Measurements from ENCODE around the gene CFDP1.

The CFDP1 gene

GRCh38 chr16:75371171-75371570 is 62.1 kb downstream of the CFDP1 start:
- no peak for DNase-seq

GRCh38 chr16:75364286-75364791 is 69.0 kb downstream of the CFDP1 start:
- DNase-seq = no peak

DNA sequence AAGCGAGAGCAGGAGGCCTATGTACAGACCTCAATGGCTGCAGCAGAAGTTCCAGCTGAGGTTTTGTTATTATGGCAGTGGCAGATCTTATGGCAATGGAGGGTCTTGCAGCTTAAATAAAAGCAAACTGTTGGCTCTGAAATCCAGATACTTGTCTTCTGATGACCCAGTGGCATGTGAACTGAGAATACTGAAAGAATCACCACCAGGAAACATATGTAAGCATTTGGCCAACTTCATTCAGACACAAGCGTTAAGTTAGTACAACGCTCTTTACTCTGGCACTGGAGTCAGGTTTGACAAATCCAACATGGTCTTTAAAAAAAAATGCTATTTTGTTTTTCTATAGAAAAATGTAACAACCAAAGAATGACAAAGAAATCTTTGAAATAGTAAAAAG is 70.5 kb downstream of the CFDP1 start:
- DNase-seq = no peak

- no peak for DNase-seq
These were observed 71.4 kb downstream of the CFDP1 start for GRCh38 chr16:75361936-75362335.

- no peak for DNase-seq
These were observed 79.1 kb downstream of the CFDP1 start for GRCh38 chr16:75354170-75354569.

DNA sequence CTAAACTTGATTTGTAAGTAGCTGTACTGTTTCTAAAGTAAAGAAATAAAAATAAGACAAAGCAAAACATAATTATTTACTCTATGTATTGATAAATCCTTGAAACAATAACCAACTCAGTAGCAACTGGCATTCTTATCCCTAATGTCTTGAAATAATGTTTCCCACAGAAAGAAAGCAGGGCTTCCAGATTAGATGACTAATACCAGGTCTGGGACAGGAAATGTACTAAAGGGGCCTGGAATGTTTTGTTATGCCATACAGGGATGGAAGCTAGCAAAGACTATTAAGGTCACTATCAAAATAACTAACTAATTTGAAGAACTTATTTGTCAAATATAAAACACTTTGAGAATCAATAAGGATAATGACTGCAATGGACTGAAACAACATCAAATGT is 82.1 kb downstream of the CFDP1 start:
- DNase-seq = no peak

DNA sequence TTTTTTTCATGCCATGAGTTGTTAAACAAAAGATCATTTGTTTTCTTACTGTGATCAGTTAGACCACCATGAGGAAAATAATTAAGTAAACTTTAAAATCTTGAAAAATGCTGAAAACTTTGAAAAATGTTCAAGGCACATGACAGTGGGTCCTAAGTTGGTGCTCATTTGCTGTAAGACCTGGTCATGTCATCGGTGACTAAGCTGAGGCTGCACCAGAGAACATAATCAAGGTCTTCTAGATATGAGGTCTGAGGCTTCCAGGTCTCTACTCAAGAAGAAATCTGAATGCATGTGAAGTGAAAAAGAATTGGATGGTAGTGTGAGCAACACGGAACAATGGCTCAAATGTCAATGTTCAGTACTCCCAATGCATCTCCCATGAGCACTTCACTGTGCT is 87.6 kb downstream of the CFDP1 start:
- no peak for DNase-seq

DNA sequence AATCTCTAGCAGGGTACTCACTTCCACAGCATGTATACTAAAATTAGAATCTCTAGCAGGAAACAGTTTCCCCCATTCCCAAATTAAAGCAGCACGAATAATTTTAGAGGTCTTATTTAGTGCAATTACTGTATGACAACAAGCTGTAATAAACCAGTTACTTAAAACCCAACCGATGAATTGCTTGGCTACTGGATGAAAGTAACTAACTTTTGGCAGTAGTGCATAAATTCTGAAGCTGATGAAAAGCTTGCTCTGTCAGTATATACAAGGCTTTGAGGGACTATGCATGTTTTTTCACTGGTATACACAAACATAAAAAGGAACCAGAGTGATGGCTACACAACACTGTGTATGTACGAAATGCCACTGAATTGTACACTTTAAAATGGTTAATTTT is 89.4 kb downstream of the CFDP1 start:
- no peak for DNase-seq

DNA sequence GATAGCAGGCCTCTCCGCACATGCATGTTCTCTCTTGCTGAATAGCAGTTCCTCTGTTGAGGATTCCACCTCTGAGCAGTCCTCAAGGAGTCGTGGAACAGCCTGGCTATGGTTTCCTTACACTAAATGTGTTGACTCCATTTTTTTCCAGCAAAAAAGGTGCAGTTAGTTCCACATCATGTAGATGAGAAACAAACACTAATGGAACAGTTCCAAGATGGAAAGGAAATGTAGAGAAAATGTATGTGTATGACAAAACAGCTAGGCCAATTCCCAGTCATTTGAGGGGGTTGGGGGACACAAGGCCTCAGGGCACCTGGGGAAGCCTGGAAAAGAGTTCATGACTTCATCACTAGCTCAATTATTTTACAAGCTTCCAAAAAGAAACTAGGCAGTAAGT is 90.0 kb downstream of the CFDP1 start:
- DNase-seq = no peak

- DNase-seq = no peak
These were observed 90.9 kb downstream of the CFDP1 start for GRCh38 chr16:75342308-75342811.

DNA sequence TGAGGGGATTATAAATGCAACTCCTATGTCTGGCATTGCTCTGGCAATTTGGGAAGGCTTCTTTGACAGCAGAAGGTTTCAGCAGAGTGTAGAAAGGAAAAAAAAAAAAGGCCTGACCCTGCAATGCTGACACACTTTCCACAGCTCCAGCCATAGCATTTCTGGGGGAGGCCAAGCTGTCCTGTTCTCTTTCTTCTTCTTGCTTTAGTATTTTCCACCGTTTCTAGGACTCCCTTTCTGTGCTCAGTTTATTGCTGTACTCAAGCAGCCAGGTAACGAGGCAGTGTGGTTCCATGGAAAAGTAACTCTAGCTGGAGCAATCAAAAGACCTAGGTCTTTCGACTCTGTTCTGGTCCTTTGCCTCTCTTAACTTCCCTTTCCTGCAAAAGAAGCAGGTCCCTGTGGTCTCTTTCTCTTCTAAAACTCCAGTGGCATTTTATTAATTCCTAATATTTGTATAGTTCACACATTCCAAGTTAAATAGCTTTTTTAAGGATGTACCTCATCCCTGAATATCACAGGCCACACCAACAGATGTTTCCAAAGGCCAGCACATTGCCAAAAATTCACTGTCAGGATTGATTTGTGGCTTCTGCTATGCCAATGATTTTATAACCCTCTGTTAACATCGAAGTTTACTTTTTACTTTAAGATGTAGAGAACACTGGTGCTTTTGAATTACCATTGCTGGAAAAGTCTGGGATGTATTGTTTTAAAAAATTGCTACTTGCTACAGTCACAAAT is 91.6 kb downstream of the CFDP1 start:
- DNase-seq = no peak

- no peak for DNase-seq
These were observed 92.4 kb downstream of the CFDP1 start for GRCh38 chr16:75340741-75341491.

DNA sequence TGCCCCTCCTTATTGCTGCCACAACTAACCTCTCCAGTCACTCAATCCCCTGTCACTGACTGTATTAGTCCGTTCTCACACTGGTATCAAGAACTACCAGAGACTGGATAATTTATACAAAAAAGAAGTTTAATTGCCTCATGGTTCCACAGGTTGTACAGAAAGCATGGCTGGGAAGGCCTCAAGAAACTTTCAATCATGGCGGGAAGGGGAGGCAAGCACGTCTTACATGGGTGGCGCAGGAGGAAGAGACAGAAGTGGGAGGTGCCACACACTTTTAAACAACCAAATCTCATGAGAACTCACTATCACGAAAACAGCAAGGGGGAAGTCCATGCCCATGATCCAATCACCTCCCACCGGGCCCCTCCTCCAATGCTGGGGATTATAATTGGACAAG is 95.9 kb downstream of the CFDP1 start:
- DNase-seq = no peak

GRCh38 chr16:75336521-75336920 is 96.8 kb downstream of the CFDP1 start:
- DNase-seq = no peak

- no peak for DNase-seq
These were observed 99.6 kb downstream of the CFDP1 start for GRCh38 chr16:75333721-75334163.

- no peak for DNase-seq
These were observed 103.4 kb downstream of the CFDP1 start for GRCh38 chr16:75329943-75330342.

GRCh38 chr16:75326333-75326732 is 107.0 kb downstream of the CFDP1 start:
- DNase-seq = no peak

DNA sequence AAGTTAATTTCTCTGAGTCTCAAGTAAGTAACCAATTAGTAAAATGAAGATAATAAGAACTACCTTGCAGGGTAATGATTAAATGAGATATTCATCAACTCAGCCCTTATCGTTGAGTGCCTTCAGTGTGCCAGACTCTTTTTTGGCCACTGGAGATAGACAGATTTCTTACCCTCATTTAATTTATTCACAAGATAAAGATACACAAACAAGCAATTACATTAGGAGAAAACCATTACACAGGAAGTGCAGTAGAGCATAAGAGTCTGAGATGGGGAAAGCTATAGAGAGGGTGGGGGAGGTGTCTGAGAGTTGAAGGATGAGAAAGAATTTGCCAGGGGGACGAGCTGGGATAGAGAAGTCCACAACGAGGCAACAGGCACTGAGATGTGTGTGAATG is 109.4 kb downstream of the CFDP1 start:
- no peak for DNase-seq

- DNase-seq = no peak
These were observed 110.1 kb downstream of the CFDP1 start for GRCh38 chr16:75323198-75323597.

- no peak for DNase-seq
These were observed 110.6 kb downstream of the CFDP1 start for GRCh38 chr16:75322740-75323139.

DNA sequence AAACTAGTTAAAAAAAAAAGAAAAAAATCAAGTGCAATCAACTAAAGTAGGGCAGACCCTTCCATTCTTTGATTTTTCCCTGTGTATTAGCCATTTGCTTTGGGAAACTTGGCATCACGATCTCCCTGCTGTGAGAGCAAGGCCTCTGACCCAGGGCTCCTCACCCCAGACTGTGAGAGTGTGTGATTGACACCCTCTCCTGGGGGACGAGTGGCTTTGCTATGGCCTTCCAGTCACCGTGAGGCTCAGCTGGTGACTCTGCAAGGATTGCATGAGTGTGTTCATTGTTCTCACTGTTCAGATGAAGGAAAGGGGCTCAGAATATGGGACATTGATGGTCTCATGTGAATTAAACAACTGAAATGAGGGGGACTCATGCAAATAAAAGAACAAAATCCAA is 112.9 kb downstream of the CFDP1 start:
- DNase-seq = peak; percentile 73

DNA sequence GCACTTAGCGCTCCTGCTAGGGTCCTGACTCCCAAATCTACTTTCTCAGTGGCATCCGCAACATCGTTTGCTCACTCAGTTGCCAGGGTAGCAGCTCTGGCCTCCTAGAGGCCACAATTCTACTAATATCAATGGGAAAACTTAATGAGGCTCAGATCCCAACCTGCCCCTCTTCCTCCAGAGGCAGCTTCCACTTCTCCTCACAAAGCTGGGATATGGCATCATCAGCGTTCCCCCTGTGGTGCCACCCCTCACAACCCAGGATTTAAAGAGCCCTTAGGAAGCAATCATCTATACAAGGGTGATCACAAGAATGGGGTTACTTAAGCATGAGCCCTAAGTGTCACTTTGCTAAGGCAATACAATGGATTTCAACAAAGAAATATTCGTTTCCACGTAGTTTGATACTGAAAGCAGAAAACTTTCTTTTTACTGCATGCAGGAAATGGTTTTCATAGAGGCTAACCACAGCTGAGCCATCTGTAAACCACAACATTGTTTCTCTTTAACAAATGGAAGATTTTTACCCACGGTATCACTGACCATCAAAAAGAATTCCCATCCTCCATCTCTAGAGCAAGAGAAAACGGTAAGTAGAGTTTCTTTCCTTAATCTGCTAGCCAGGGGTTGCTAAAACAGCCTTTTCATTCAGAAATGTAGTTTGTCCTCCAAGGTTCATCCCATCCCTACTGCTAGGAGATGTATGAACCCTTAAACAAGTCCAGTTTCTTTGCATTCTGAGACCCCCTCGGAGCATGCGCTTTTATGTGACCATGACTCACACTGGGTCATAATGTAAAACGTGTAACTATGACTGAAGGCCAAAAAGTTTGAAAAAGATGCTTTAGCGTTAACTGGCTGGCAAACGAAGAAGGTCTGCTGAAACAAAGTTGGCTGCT is 113.5 kb downstream of the CFDP1 start:
- no peak for DNase-seq

- DNase-seq = no peak
These were observed 114.6 kb downstream of the CFDP1 start for GRCh38 chr16:75318737-75319136.
